ENCODE measurements around the gene MYO18B.

The MYO18B gene, protein sequence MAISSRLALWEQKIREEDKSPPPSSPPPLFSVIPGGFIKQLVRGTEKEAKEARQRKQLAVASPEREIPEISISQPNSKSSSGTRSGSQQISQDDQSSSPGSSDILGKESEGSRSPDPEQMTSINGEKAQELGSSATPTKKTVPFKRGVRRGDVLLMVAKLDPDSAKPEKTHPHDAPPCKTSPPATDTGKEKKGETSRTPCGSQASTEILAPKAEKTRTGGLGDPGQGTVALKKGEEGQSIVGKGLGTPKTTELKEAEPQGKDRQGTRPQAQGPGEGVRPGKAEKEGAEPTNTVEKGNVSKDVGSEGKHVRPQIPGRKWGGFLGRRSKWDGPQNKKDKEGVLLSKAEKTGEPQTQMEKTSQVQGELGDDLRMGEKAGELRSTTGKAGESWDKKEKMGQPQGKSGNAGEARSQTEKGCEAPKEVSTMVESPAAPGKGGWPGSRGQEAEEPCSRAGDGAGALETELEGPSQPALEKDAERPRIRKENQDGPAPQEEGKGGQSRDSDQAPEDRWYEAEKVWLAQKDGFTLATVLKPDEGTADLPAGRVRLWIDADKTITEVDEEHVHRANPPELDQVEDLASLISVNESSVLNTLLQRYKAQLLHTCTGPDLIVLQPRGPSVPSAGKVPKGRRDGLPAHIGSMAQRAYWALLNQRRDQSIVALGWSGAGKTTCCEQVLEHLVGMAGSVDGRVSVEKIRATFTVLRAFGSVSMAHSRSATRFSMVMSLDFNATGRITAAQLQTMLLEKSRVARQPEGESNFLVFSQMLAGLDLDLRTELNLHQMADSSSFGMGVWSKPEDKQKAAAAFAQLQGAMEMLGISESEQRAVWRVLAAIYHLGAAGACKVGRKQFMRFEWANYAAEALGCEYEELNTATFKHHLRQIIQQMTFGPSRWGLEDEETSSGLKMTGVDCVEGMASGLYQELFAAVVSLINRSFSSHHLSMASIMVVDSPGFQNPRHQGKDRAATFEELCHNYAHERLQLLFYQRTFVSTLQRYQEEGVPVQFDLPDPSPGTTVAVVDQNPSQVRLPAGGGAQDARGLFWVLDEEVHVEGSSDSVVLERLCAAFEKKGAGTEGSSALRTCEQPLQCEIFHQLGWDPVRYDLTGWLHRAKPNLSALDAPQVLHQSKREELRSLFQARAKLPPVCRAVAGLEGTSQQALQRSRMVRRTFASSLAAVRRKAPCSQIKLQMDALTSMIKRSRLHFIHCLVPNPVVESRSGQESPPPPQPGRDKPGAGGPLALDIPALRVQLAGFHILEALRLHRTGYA (N-terminal part only)

DNA sequence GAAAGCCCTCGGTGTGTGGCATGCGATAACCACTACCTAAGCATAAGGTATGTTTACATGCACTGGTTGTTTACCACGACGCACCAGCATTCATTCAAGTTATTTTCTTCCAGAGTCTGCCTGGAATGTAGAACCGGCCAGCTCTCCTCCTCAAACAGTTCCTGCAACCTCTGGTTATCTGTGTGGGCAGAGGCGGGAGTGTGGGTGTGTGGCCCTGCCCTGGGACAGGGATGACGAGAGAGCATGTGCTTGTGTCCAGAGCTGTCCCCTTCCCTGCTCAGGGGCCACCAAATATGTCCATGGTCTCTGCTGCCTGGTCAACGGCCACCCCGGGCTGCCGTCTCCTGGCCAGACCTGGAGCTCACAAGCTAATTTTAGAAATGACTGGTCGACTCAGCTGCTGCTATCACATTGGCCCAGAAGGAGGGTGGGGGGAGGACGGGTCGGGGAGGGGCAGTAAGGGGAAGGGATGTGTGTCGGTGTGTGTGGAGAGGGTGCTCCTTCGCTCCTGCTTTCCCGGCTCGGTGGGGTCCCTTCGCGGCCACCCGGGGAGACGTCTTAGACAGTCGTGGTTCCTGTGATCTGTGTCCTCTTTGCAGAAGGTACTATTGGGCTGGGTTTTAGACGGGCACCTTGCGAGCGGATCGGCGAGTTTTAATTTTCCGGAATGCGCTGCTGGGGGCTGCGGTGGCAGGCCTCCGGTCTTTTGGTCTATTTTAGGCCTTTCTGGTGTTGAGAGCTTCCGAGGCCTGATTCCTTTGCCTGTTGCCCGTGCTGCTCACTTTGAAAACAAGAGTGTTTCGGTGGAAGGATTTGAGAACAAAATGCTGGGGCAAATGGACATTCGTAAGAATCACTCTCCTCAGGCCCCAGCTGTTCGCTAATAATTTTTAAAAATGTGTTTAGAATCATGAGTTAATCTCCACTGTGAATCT is at the start of gene MYO18B:
Gene MYO18B, plus strand, starts transcription at position 497 of the 935 bp plus-strand sequence. CDS start 18,905 bp downstream, outside the sequence.
- ChIA-PET POLR2A (interaction anchor here (0.6 kb wide), 1 partner anchor 280 kb away, joined by 3 read pairs; no protein-coding TSS in a partner anchor), CTCF (no interaction called here)
- no peak for DNase-seq (ENCODE audit: extremely low spot score)
- no peak for TF ChIP-seq CTCF (IDR thresholded peaks at IDR 0.05; ENCODE audit: control extremely low read depth, extremely low read depth, low read depth, missing control alignments)

- no peak for DNase-seq (ENCODE audit: extremely low spot score)
- CTCF ChIA-PET, result interaction anchor here (1.0 kb wide), 2 partner anchors 13 to 148 kb away, joined by 3 read pairs; no protein-coding TSS in a partner anchor
- no peak for TF ChIP-seq CTCF (IDR thresholded peaks at IDR 0.05; ENCODE audit: control extremely low read depth, extremely low read depth, low read depth, missing control alignments)
- POLR2A ChIA-PET, result no interaction called here
Observed at GRCh38 chr22:25692397-25693267, 49.4 kb upstream of the MYO18B start.

DNA sequence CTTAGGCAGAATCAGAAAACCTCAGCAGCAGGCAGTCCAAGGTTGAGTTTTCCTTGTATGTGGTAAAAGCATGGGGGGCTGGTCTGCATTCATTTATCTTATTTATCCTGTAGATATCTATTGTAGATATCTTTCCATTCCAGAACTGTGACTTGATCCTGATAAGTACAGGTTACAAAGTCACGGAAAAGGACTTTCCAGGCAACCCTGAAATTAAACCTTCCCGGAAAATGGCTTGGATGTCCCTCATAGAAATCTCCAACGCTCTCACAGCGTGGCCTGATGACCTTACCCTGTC is 48.8 kb upstream of the MYO18B start:
- CTCF ChIA-PET, result interaction anchor here (1.0 to 1.1 kb wide), 3 partner anchors 9 to 149 kb away, joined by 3 read pairs; no protein-coding TSS in a partner anchor
- DNase-seq (ENCODE audit: extremely low spot score), result no peak
- TF ChIP-seq CTCF (IDR thresholded peaks at IDR 0.05; ENCODE audit: control extremely low read depth, extremely low read depth, low read depth, missing control alignments), result no peak
- POLR2A ChIA-PET, result no interaction called here

GRCh38 chr22:25694196-25694907 is 47.6 kb upstream of the MYO18B start:
- POLR2A ChIA-PET, result no interaction called here
- CTCF ChIA-PET, result interaction anchor here (1.1 kb wide), 1 partner anchor 8 kb away, joined by 3 read pairs; no protein-coding TSS in a partner anchor
- no peak for TF ChIP-seq CTCF (IDR thresholded peaks at IDR 0.05; ENCODE audit: control extremely low read depth, extremely low read depth, low read depth, missing control alignments)
- no peak for DNase-seq (ENCODE audit: extremely low spot score)

GRCh38 chr22:25695146-25695545 is 46.8 kb upstream of the MYO18B start:
- TF ChIP-seq CTCF (IDR thresholded peaks at IDR 0.05; ENCODE audit: control extremely low read depth, extremely low read depth, low read depth, missing control alignments), result no peak
- DNase-seq (ENCODE audit: extremely low spot score), result no peak
- CTCF ChIA-PET, result no interaction called here
- POLR2A ChIA-PET, result no interaction called here
